GM12892 (cell line): Measurements from ENCODE around the gene THAP6.

ENCODE experiments used
- POLR2A ChIP-seq: IDR thresholded peaks from 2 replicates; pipeline ENCODE4 v1.6.1; 2011; ENCODE audit warnings: low read depth, low read length, control low read depth
- POLR2AphosphoS5 ChIP-seq: IDR thresholded peaks from 2 replicates; pipeline ENCODE4 v1.6.1; 2011; ENCODE audit warnings: low read depth, low read length, control low read depth

DNA sequence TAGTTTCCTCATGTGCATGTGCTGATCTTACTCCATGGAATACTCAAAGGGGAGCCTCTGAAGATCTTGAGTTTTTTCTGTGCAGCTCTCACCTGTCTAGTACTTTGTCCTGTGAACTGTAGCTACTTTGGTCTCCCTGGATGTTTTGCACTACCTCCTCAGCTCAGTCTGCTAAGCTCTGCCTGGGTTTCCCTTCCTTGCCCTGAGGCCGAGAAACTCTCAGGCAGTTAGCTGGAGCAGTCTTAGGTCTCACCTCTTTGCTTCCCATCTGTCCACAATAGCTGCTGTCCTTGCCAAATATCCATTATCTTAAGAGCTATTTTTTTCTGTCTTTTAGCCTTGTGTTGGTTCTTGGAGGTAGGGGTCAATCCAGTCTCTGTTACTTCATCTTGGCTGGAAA lies 11.6 kb downstream of the THAP6 start:
- no peak for TF ChIP-seq POLR2AphosphoS5
- TF ChIP-seq POLR2A = no peak
